Brain microvascular endothelial cell (primary cell): Measurements from ENCODE around the gene ARHGAP26.

ENCODE experiments used
- DNase-seq: peaks from one replicate; pipeline ENCODE4 v3.0.0-alpha.2; 2020
- H3K27ac ChIP-seq: fragments of 250-450 bp; sonication (Bioruptor Pico); 2 replicates; pipeline ENCODE4 v1.5.1; 2020; ENCODE audit warnings: mild to moderate bottlenecking, moderate library complexity
- H3K27me3 ChIP-seq: fragments of 250-450 bp; sonication (Bioruptor Pico); replicated peaks from 2 replicates; pipeline ENCODE4 v1.5.1; 2020; ENCODE audit warnings: mild to moderate bottlenecking
- H3K36me3 ChIP-seq: fragments of 250-450 bp; sonication (Bioruptor Pico); replicated peaks from 2 replicates; pipeline ENCODE4 v1.5.1; 2020; ENCODE audit warnings: mild to moderate bottlenecking
- H3K4me3 ChIP-seq: 2 replicates; pipeline ENCODE4 v1.5.1; 2011; ENCODE audit warnings: low read depth, mild to moderate bottlenecking, control low read depth, low read length, moderate library complexity
- in situ Hi-C: cut with HindIII; loops from 2 replicates; pipeline ENCODE4 v1.10.0; 2017; ENCODE audit warnings: low sequenced_read_pairs, low pct_ligation_motif_present
- TF ChIP-seq, protein P1 (sequence below): IDR thresholded peaks from 2 replicates; pipeline ENCODE4 v1.5.1; 2011; ENCODE audit warnings: low read depth, mild to moderate bottlenecking, moderate library complexity, low read length, control low read depth, inconsistent platforms; ENCODE audit errors: missing control alignments

Gene ARHGAP26

DNA sequence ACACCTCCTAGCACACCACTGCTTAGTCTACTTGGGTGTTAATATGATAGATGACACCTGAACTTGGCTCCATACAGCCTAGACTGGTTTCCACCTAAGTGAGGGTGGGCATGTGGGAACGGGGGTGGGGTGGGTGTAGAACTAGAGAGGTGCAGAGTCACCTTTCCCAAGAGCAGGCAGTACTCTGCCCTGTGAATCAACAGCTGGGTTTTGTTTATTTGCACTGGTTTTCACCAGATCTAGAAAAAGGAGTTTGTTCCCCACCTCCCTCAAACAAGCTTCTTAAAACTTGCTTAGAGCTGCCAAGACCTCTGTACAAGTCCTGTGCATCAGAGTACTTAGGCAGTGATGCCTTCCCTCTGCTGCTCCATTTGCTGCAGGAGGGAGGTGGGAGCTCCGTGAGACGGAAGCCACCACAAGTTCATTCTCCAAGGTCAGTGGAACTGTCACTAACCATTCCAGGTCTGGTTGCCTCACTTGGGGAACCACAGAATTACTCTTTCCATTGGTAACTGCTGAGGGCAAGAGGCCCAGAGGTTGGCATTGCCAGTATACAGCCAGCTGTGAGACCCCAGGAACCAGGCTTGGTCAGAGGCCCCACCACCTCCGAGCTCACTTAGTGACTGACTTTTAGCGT is 469.8 kb downstream of the ARHGAP26 start:
- in situ Hi-C loops, result no loop called here
- Histone ChIP-seq H3K27ac (no peak overlapping the region), H3K4me3 (no peak overlapping the region), H3K36me3 (no peaks in the 10 kb centered on the region), H3K27me3 (no peaks in the 10 kb centered on the region)
- DNase-seq, result no peak
- TF ChIP-seq, protein P1, sequence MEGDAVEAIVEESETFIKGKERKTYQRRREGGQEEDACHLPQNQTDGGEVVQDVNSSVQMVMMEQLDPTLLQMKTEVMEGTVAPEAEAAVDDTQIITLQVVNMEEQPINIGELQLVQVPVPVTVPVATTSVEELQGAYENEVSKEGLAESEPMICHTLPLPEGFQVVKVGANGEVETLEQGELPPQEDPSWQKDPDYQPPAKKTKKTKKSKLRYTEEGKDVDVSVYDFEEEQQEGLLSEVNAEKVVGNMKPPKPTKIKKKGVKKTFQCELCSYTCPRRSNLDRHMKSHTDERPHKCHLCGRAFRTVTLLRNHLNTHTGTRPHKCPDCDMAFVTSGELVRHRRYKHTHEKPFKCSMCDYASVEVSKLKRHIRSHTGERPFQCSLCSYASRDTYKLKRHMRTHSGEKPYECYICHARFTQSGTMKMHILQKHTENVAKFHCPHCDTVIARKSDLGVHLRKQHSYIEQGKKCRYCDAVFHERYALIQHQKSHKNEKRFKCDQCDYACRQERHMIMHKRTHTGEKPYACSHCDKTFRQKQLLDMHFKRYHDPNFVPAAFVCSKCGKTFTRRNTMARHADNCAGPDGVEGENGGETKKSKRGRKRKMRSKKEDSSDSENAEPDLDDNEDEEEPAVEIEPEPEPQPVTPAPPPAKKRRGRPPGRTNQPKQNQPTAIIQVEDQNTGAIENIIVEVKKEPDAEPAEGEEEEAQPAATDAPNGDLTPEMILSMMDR, result no peak

DNA sequence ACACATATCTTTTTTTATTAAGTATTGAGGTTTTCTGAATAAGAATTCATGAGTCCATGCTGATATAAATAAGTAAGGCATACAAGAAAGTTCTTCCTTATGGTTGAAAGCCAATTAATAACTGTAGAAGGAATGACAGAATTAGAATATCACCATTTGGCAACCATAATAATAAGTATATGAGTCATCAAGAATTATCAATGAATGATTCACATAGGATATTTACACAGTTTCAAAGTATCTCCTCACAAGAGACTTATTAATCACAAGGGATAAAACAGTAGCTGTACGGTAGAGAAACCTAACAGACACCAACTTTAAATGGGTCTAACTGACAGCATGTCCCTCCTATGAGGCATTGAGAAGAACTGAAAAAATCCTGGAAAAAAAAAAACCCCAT is 471.7 kb downstream of the ARHGAP26 start:
- Histone ChIP-seq H3K27me3 (no peaks in the 10 kb centered on the region), H3K36me3 (no peaks in the 10 kb centered on the region), H3K27ac (no peak overlapping the region), H3K4me3 (no peak overlapping the region)
- in situ Hi-C loops, result no loop called here
- DNase-seq, result no peak
- TF ChIP-seq, protein P1, result no peak

DNA sequence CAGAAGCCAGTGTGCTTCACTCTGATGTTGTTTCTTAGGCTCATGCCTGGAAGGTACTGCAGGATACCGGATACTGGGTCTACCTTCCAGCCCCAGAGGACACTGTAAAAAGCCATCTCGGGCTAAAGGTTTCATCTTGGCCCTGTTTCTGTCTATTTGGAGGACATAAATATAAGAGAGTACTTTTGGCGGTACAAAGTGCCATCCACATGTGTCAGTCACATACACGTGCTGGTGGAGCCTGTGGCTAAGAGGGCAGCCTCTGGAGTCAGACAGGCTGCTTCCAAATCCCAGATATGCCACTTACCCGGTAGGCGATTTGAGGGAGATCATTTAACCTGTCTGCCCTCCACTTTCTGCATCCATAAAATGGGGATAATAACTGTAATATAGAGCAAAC is 472.9 kb downstream of the ARHGAP26 start:
- DNase-seq, result no peak
- TF ChIP-seq, protein P1, result no peak
- Histone ChIP-seq H3K36me3 (no peaks in the 10 kb centered on the region), H3K27me3 (no peaks in the 10 kb centered on the region), H3K27ac (no peak overlapping the region), H3K4me3 (no peak overlapping the region)
- in situ Hi-C loops, result no loop called here

DNA sequence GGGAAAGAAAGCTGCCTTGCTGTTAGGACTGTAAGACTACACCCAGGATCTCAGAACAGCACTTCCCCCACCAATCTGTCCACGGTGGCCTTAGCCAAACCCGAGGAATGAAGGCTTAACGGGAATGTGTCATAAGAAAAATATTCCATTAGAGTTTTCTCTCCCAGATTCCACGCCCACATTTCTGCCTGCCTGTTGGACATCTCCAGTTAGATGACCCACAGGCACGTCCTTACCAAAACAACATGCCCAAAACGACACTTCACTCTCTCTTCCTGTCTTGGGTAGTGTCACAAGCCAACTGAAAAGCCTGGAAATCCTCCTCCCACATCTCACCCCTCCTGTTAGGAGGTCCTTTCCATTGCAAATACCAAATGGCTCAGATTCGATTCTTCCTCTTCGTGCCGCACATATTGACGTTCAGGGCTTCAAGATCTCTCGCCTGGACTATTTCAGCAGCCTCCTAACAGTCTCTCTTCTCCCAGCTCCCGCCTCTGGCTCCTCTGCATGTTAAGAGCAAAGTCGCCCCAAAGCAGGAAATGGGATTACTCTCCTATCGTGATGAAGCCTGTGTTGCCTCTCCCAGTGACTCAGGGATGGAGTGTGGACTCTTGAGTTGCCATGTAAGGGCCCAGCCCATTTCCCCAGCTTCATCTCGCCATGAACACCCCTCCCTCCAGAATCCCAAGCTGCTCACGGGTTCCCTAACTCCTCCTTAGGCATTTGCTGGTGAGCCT is 474.0 kb downstream of the ARHGAP26 start:
- H3K36me3 ChIP-seq, result no peaks in the 10 kb centered on the region
- in situ Hi-C loops, result no loop called here
- peak overlapping the region; percentile 34 for H3K4me3 ChIP-seq
- TF ChIP-seq, protein P1, result no peak
- H3K27me3 ChIP-seq, result no peaks in the 10 kb centered on the region
- peak overlapping the region; percentile 94 for H3K27ac ChIP-seq
- peak; percentile 97 for DNase-seq

DNA sequence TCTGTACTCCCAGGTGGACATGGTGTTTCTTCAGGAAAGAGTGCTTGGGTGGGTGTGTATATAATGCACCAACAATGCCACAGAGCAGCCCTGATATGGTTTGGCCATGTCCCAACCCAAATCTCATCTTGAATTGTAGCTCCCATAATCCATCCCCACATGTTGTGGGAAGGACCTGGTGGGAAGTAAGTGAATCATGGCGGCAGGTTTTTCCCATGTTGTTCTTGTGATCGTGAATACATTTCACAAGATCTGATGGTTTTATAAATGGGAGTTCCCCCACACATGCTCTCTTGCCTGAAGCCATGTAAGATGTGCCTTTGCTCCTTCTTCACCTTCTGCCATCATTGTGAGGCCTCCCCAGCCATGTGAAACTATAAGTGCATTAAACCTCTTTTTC is 474.8 kb downstream of the ARHGAP26 start:
- no peak overlapping the region for H3K4me3 ChIP-seq
- H3K27me3 ChIP-seq, result no peaks in the 10 kb centered on the region
- in situ Hi-C loops, result no loop called here
- H3K36me3 ChIP-seq, result no peaks in the 10 kb centered on the region
- TF ChIP-seq, protein P1, result no peak
- DNase-seq, result peak; percentile 36
- peak overlapping the region; percentile 94 for H3K27ac ChIP-seq
